SH-SY5Y (cell line): ENCODE data around the gene SEMA6B.

Experiments used
- GATA2 ChIP-seq: IDR thresholded peaks from 2 replicates; pipeline ENCODE4 v1.6.1; 2011; ENCODE audit warnings: mild to moderate bottlenecking, low read depth, low read length
- GATA3 ChIP-seq: IDR thresholded peaks from 2 replicates; pipeline ENCODE4 v1.6.1; 2011; ENCODE audit warnings: low read depth, mild to moderate bottlenecking, low read length, moderate library complexity

The SEMA6B gene

GRCh38 chr19:4570402-4570801 lies 10.9 kb upstream of the SEMA6B start:
- TF ChIP-seq GATA2 = no peak
- TF ChIP-seq GATA3 = no peak

- TF ChIP-seq GATA3 (no peak), GATA2 (no peak)
Measured at GRCh38 chr19:4568886-4569285, 9.4 kb upstream of the SEMA6B start.

GRCh38 chr19:4567584-4568071 lies 8.1 kb upstream of the SEMA6B start:
- no peak for TF ChIP-seq GATA3
- TF ChIP-seq GATA2 = no peak

GRCh38 chr19:4566402-4567051 lies 7.0 kb upstream of the SEMA6B start:
- no peak for TF ChIP-seq GATA2
- no peak for TF ChIP-seq GATA3

- TF ChIP-seq GATA3 (no peak), GATA2 (no peak)
Measured at GRCh38 chr19:4557971-4558941, 1.2 kb downstream of the SEMA6B start.

- no peak for TF ChIP-seq GATA3
- no peak for TF ChIP-seq GATA2
Measured at GRCh38 chr19:4557144-4557970, 2.1 kb downstream of the SEMA6B start.

- TF ChIP-seq GATA3 (no peak), GATA2 (no peak)
Measured at GRCh38 chr19:4556597-4557127, 2.8 kb downstream of the SEMA6B start.

GRCh38 chr19:4555657-4556561 lies 3.6 kb downstream of the SEMA6B start:
- TF ChIP-seq GATA3 = no peak
- no peak for TF ChIP-seq GATA2

GRCh38 chr19:4554717-4555116 lies 4.8 kb downstream of the SEMA6B start:
- no peak for TF ChIP-seq GATA2

GRCh38 chr19:4553775-4554174 lies 5.7 kb downstream of the SEMA6B start:
- TF ChIP-seq GATA2 = no peak

- TF ChIP-seq GATA3 (no peak), GATA2 (no peak)
Measured at GRCh38 chr19:4553092-4553695, 6.3 kb downstream of the SEMA6B start.

GRCh38 chr19:4552525-4552819 lies 7.0 kb downstream of the SEMA6B start:
- TF ChIP-seq GATA3 (no peak), GATA2 (no peak)
